GM12864 (cell line): Measurements from ENCODE around the gene CDC42EP3.

ENCODE experiments used
- DNase-seq: peaks from one replicate; pipeline ENCODE4 v3.0.0-alpha.2; 2011; ENCODE audit warnings: low read depth
- H3K4me3 ChIP-seq: 2 replicates; pipeline ENCODE4 v1.5.1; 2011; ENCODE audit warnings: mild to moderate bottlenecking, low read depth, low read length, control low read depth
- TF ChIP-seq, protein P1 (sequence below): IDR thresholded peaks from 2 replicates; pipeline ENCODE4 v1.5.1; 2011; ENCODE audit warnings: low read depth, mild to moderate bottlenecking, moderate library complexity, low read length, control low read depth, inconsistent platforms; ENCODE audit errors: missing control alignments

Gene CDC42EP3

GRCh38 chr2:37711308-37711731, 39.9 kb upstream of the CDC42EP3 start:
- TF ChIP-seq, protein P1, sequence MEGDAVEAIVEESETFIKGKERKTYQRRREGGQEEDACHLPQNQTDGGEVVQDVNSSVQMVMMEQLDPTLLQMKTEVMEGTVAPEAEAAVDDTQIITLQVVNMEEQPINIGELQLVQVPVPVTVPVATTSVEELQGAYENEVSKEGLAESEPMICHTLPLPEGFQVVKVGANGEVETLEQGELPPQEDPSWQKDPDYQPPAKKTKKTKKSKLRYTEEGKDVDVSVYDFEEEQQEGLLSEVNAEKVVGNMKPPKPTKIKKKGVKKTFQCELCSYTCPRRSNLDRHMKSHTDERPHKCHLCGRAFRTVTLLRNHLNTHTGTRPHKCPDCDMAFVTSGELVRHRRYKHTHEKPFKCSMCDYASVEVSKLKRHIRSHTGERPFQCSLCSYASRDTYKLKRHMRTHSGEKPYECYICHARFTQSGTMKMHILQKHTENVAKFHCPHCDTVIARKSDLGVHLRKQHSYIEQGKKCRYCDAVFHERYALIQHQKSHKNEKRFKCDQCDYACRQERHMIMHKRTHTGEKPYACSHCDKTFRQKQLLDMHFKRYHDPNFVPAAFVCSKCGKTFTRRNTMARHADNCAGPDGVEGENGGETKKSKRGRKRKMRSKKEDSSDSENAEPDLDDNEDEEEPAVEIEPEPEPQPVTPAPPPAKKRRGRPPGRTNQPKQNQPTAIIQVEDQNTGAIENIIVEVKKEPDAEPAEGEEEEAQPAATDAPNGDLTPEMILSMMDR, result no peak
- peak; percentile 26 for DNase-seq
- no peak overlapping the region for H3K4me3 ChIP-seq

DNA sequence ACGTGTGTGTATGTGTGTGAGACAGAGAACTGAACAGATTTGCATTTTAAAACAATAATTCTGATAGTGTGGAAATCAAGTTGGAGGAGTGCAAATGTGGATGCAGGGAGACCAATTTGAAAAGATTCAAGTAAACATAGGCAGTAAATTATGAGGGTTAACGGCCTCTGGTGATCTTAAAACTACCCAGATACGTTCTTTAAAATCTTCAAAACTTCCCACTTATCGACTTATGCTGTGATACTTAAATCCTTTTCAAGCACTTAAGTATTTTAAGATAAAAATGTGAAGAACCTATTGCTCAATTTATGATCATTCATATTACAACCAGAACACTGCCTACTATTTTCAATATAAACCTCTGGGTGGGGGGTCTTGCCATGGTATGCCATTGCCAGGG, 37.7 kb upstream of the CDC42EP3 start:
- no peak overlapping the region for H3K4me3 ChIP-seq
- TF ChIP-seq, protein P1, result no peak
- DNase-seq, result no peak

DNA sequence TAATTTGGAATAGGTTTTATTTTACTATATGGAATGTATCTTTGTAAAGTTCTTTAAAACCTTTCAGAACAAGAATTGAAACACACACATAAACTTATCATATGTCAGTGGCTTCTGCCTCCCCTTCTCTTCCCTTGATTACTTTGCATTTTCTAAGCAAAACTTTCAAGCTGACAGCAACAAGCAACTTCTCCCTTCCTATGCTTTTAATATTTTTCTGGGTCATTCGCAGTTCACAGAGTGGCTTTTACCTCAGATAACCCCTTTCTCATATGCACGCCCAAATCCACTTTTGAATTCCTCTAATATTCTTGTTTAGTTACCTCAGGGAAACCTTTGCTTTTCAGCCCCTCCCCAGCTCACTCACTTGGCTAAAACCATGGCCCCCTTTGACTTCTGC, 36.7 kb upstream of the CDC42EP3 start:
- no peak for DNase-seq
- H3K4me3 ChIP-seq, result no peak overlapping the region
- TF ChIP-seq, protein P1, result no peak

- DNase-seq, result no peak
- no peak overlapping the region for H3K4me3 ChIP-seq
- TF ChIP-seq, protein P1, result no peak
These were observed 36.0 kb upstream of the CDC42EP3 start for GRCh38 chr2:37707393-37707792.

GRCh38 chr2:37706334-37707183, 35.1 kb upstream of the CDC42EP3 start:
- TF ChIP-seq, protein P1, result no peak
- no peak for DNase-seq
- no peak overlapping the region for H3K4me3 ChIP-seq

- TF ChIP-seq, protein P1, result no peak
- no peak overlapping the region for H3K4me3 ChIP-seq
- no peak for DNase-seq
These were observed 33.7 kb upstream of the CDC42EP3 start for GRCh38 chr2:37705191-37705590.

DNA sequence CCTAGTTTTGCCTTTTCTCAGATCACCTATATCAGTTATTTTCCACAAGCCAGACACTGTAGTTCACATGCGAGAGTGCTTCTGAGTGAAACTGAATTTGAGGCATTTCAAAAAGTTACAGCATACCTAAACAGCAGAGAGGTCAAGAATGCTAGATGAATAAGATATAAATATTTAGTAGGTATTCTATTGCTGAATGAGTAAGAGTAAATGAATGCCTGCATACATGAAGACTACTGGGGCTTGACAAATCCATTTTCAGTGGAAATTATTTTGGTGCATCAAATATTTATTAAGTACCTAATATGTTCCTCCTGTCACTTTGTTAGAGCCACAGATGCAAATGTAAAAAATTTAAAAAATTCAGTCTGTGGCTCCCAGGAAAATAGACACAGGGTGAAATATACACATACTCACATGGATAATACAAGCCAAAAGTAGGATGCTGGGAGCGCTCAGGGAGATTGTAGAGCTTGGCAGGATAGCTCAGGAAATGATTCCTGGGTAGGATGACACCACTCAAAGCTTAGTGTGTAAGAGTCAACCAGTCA, 27.6 kb upstream of the CDC42EP3 start:
- H3K4me3 ChIP-seq, result no peak overlapping the region
- TF ChIP-seq, protein P1, result no peak
- DNase-seq, result no peak
